MM.1S (cell line): ENCODE data around the gene PKHD1.

ENCODE experiments used
- DNase-seq: peaks from one replicate; pipeline ENCODE4 v3.0.0-alpha.2; 2015
- H2AFZ ChIP-seq: fragments of 300-600 bp; sonication (generic); 2 replicates; pipeline ENCODE4 v1.6.0; 2016; ENCODE audit warnings: antibody characterized with exemption, low read length
- H3F3A ChIP-seq: fragments of 300-600 bp; sonication (generic); 2 replicates; pipeline ENCODE4 v1.6.1; 2016; ENCODE audit warnings: mild to moderate bottlenecking, antibody characterized with exemption, low read length, moderate library complexity, mixed read lengths; ENCODE audit not compliant: insufficient read depth
- H3K27ac ChIP-seq: fragments of 300-600 bp; sonication (generic); 2 replicates; pipeline ENCODE4 v1.5.1; 2016; ENCODE audit warnings: mild to moderate bottlenecking, low read length
- H3K27me3 ChIP-seq: fragments of 300-600 bp; sonication (generic); replicated peaks from 2 replicates; pipeline ENCODE4 v1.6.0; 2016; ENCODE audit warnings: low read length; ENCODE audit not compliant: insufficient read depth
- H3K36me3 ChIP-seq: fragments of 300-600 bp; sonication (generic); replicated peaks from 2 replicates; pipeline ENCODE4 v1.6.1; 2016; ENCODE audit warnings: mild to moderate bottlenecking, low read length, mixed read lengths; ENCODE audit not compliant: insufficient read depth
- H3K4me1 ChIP-seq: fragments of 300-600 bp; sonication (generic); 2 replicates; pipeline ENCODE4 v1.6.1; 2016; ENCODE audit warnings: low read length, mixed read lengths
- H3K4me2 ChIP-seq: fragments of 300-600 bp; sonication (generic); 2 replicates; pipeline ENCODE4 v1.6.0; 2016; ENCODE audit warnings: low read depth, low read length
- H3K4me3 ChIP-seq: fragments of 300-600 bp; sonication (generic); 2 replicates; pipeline ENCODE4 v1.5.1; 2016; ENCODE audit warnings: low read length, mixed read lengths
- H3K79me2 ChIP-seq: fragments of 300-600 bp; sonication (generic); 2 replicates; pipeline ENCODE4 v1.6.1; 2016; ENCODE audit warnings: mixed run types, low read length, mixed read lengths
- H3K9ac ChIP-seq: fragments of 300-600 bp; sonication (generic); 2 replicates; pipeline ENCODE4 v1.6.1; 2016; ENCODE audit warnings: low read length, mixed read lengths
- H3K9me2 ChIP-seq: fragments of 300-600 bp; sonication (generic); replicated peaks from 2 replicates; pipeline ENCODE4 v1.6.1; 2016; ENCODE audit warnings: mild to moderate bottlenecking, low read length, mixed read lengths; ENCODE audit not compliant: insufficient read depth
- H3K9me3 ChIP-seq: fragments of 300-600 bp; sonication (generic); replicated peaks from 2 replicates; pipeline ENCODE4 v1.6.1; 2016; ENCODE audit warnings: mild to moderate bottlenecking, low read length, mixed read lengths; ENCODE audit not compliant: insufficient read depth
- H4K20me1 ChIP-seq: fragments of 300-600 bp; sonication (generic); 2 replicates; pipeline ENCODE4 v1.6.1; 2016; ENCODE audit warnings: mild to moderate bottlenecking, low read length, moderate library complexity, mixed read lengths; ENCODE audit not compliant: insufficient read depth
- EZH2 ChIP-seq: fragments of 300-600 bp; sonication (generic); optimal IDR thresholded peaks from 2 replicates; pipeline ENCODE3; 2017; ENCODE audit warnings: low read depth, mild to moderate bottlenecking, antibody characterized with exemption, low read length, mixed read lengths
- EZH2phosphoT487 ChIP-seq: fragments of 300-600 bp; sonication (generic); IDR thresholded peaks from 2 replicates; pipeline ENCODE4 v1.6.1; 2018; ENCODE audit warnings: antibody characterized with exemption, low read length
- TF ChIP-seq, protein P1 (sequence below): fragments of 300-600 bp; sonication (generic); IDR thresholded peaks from 2 replicates; pipeline ENCODE4 v1.5.1; 2016; ENCODE audit warnings: antibody characterized with exemption, low read length, mixed read lengths

Gene PKHD1

DNA sequence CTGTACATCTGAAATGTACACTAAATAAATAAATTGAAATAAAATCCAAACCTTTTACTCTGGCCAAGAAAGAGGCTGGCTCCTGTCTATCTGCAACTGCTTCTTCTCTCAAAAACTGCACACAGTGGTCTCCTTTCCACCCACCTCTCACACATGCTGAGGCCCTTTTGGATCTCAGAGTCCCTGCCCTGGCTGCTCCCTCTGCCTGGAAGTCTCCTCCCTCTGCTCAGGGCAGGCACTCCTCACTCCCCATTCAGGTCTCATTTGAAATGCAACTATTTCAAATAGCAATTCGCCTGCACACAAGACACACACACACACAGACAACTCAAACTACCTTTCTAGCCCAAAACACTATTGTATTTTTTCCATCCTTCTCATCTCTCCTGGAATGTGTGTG lies 348.8 kb downstream of the PKHD1 start:
- no peak for DNase-seq
- no peaks in the 10 kb centered on the region for H4K20me1 ChIP-seq
- no peaks in the 10 kb centered on the region for H3K9me3 ChIP-seq
- no peaks in the 10 kb centered on the region for H3K79me2 ChIP-seq
- H3K27ac ChIP-seq: no peak overlapping the region
- H3K4me3 ChIP-seq: no peak overlapping the region
- H3K9ac ChIP-seq: no peak overlapping the region
- no peaks in the 10 kb centered on the region for H3K36me3 ChIP-seq
- no peaks in the 10 kb centered on the region for H3F3A ChIP-seq
- TF ChIP-seq EZH2phosphoT487 (no peak), EZH2 (no peak)
- TF ChIP-seq, protein P1, sequence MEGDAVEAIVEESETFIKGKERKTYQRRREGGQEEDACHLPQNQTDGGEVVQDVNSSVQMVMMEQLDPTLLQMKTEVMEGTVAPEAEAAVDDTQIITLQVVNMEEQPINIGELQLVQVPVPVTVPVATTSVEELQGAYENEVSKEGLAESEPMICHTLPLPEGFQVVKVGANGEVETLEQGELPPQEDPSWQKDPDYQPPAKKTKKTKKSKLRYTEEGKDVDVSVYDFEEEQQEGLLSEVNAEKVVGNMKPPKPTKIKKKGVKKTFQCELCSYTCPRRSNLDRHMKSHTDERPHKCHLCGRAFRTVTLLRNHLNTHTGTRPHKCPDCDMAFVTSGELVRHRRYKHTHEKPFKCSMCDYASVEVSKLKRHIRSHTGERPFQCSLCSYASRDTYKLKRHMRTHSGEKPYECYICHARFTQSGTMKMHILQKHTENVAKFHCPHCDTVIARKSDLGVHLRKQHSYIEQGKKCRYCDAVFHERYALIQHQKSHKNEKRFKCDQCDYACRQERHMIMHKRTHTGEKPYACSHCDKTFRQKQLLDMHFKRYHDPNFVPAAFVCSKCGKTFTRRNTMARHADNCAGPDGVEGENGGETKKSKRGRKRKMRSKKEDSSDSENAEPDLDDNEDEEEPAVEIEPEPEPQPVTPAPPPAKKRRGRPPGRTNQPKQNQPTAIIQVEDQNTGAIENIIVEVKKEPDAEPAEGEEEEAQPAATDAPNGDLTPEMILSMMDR: no peak
- H3K4me2 ChIP-seq: no peak overlapping the region
- no peaks in the 10 kb centered on the region for H3K4me1 ChIP-seq
- no peak overlapping the region for H2AFZ ChIP-seq
- no peaks in the 10 kb centered on the region for H3K27me3 ChIP-seq
- H3K9me2 ChIP-seq: no peaks in the 10 kb centered on the region

DNA sequence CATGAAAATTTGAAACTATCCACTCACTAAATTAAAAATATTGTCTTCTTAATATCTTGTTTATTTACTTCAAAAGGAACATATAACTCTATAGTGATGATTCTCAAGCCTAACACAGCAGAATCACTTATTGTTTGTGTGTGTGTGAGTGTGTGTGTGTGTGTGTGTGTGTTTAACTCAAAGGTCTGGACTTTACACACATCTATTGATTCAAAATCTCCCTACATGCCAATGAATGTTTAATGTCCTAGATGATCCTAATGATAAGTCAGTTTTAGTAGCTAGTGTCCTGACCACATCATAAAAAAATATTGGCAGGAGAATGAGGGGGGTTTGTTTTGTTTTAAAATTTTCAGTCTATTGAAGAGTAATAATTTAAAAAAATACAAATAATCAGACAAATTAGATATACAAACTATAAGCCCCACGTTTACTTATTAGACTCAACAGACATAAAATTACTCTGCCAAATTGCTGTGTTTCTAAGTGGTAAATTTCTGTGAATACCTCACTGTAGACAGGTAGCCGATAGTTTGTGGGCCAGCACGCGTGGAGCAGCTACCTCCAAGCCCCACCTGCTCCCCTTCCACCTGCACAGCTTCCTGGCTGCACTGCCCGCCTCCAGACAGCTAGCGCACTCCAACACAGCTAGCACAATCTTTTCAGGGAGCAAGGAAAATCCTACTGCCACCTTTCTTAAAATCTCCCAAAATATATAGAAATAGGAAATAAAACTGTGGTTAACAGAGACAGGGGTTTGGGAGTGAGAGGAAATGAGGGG lies 349.6 kb downstream of the PKHD1 start:
- Histone ChIP-seq H3K36me3 (no peaks in the 10 kb centered on the region), H3K79me2 (no peaks in the 10 kb centered on the region), H3F3A (no peaks in the 10 kb centered on the region), H3K4me3 (no peak overlapping the region), H3K4me2 (no peak overlapping the region), H3K9me3 (no peaks in the 10 kb centered on the region), H3K27me3 (no peaks in the 10 kb centered on the region), H4K20me1 (no peaks in the 10 kb centered on the region), H3K4me1 (no peaks in the 10 kb centered on the region), H2AFZ (no peak overlapping the region), H3K9ac (no peak overlapping the region), H3K9me2 (no peaks in the 10 kb centered on the region), H3K27ac (no peak overlapping the region)
- no peak for DNase-seq
- TF ChIP-seq, protein P1: no peak
- TF ChIP-seq EZH2phosphoT487 (no peak), EZH2 (no peak)

DNA sequence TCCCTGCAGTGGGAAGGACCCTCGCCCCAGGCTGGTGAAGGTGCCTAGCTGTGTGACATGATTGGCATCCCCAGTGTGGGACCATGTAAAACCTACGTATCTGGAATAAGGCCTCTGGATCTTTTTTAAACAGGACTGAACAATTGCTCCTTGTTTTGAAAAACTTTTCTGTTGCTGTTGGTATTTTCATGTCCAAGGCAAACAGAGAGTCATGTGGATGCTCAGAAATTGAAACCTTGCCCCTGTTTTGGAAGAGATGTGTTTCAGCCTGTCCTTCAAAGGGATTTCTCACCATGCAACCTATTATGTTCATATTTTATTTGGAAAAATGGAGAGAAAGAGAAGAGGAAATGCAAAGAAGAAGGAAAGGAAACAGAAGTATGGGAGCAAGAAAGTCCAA lies 362.3 kb downstream of the PKHD1 start:
- H3K27me3 ChIP-seq: no peaks in the 10 kb centered on the region
- TF ChIP-seq EZH2phosphoT487 (no peak), EZH2 (no peak)
- TF ChIP-seq, protein P1: no peak

More for the DNA sequence above, 362.3 kb downstream of the PKHD1 start:
- no peaks in the 10 kb centered on the region for H3K36me3 ChIP-seq
- no peak overlapping the region for H3K4me2 ChIP-seq
- no peak overlapping the region for H3K4me3 ChIP-seq
- no peaks in the 10 kb centered on the region for H3F3A ChIP-seq
- no peaks in the 10 kb centered on the region for H4K20me1 ChIP-seq
- H3K27ac ChIP-seq: no peak overlapping the region
- no peaks in the 10 kb centered on the region for H3K9me3 ChIP-seq
- no peaks in the 10 kb centered on the region for H3K79me2 ChIP-seq
- H3K9me2 ChIP-seq: no peaks in the 10 kb centered on the region
- H3K4me1 ChIP-seq: no peaks in the 10 kb centered on the region
- no peak overlapping the region for H3K9ac ChIP-seq
- no peak overlapping the region for H2AFZ ChIP-seq
- DNase-seq: no peak
